A204.1 (cell line): ENCODE data around the gene TSPAN33.
"Not testable (repeated sequence)": the region's sequence is repeated elsewhere in the genome, so short reads cannot be mapped to it uniquely, and the experiment has no call there.

Source experiments
- FAIRE-seq: peaks from 2 replicates; lab custom pipeline; 2012; peaks lifted over from hg19 to GRCh38; lab: Jason Lieb, UNC

The TSPAN33 gene

DNA sequence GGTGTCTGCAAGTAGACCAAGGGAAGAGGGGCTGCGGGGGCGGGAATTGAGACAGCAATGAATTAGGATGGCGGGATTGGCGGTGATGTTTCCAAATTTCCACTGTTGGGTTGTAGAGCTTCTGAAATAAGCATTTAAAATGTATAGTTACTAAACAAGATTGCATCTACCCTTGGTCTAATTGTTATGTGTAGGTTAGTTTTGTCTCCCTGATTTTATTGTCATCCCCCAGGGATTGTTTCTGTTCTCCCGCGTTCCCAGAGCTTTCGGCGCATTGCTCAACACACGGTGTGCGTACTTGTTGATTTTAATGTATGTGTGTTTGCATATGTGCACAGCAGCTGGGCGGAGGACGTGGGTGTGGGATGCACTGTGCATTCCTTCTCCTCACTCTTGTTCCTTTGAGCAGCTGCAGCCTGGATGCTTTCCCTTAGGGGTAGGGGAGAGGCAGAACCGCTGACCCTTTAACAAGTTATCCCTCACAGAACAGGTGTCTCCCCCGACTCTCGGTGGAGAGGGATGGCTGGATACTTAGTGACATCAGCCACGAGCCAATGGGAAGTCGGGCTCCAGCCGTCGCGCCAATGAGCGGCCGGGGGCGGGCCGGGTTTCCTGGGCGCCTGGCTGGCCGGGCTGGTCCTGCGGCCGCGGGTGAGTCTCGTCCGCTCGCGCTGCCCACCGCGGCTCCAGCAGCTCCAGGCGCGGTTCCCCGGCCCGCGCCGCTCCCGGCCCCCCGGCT, at the start of gene TSPAN33:
Gene TSPAN33 (plus strand): TSS at position 613 of the 739 bp plus-strand sequence. CDS start 274 bp downstream, outside the sequence.
- no peak for FAIRE-seq

GRCh38 chr7:129095258-129095657, 49.2 kb upstream of the TSPAN33 start:
- no peak for FAIRE-seq

DNA sequence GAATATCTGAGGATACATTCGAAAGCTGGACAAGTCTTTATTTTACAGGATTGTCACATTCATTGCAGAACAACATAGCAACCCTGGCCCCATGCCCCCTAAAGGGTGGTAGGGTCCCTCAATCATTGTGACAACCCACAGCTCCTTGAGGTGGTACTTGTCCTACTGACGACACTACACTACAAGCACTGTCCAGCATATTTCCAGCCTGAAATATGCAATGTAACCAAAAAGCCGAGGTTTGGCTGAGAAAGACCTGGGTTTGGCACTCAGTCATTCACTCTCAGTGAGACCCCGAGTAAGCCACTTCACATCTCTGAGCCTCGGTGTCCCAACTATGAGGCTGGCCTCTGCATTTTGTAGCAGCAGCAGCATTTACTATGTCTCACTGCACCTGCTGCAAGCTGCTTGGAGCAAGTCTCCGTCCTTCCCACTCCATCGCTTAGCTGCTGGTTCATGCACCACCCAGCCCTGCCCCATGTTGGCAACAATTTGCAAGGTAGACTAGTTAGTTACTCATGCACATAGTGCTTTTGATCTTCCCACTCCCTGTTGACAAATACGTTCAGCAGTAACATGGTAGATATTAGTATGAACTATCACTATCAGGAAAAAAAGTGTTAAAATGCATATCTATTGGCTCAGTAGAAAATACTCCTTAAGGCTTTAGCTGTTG, 46.0 kb upstream of the TSPAN33 start:
- FAIRE-seq, result no peak

GRCh38 chr7:129100827-129101166, 43.7 kb upstream of the TSPAN33 start:
- FAIRE-seq, result no peak

- no peak for FAIRE-seq
Measured at GRCh38 chr7:129101746-129102145, 42.8 kb upstream of the TSPAN33 start.

- FAIRE-seq, result no peak
Measured at GRCh38 chr7:129103561-129104324, 40.8 kb upstream of the TSPAN33 start.

DNA sequence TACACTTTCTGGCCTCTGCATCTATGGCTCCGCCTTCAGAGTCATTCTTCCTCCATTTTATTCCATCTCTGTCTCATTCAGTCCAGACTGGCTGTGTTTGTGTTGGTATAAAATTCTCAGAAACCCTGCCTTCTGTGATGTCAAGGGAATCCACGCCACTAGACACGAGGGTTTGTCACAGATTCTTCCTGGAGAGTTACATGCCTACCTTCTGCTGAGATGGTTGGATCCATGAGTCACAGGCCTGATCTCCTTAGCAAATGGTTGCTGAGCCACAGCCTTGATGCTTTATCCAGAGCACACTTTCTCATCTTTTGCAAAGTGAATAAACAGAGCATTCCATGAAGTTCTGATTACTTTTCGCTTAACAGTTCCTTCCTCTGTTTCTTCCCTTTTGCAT, 35.9 kb upstream of the TSPAN33 start:
- no peak for FAIRE-seq

DNA sequence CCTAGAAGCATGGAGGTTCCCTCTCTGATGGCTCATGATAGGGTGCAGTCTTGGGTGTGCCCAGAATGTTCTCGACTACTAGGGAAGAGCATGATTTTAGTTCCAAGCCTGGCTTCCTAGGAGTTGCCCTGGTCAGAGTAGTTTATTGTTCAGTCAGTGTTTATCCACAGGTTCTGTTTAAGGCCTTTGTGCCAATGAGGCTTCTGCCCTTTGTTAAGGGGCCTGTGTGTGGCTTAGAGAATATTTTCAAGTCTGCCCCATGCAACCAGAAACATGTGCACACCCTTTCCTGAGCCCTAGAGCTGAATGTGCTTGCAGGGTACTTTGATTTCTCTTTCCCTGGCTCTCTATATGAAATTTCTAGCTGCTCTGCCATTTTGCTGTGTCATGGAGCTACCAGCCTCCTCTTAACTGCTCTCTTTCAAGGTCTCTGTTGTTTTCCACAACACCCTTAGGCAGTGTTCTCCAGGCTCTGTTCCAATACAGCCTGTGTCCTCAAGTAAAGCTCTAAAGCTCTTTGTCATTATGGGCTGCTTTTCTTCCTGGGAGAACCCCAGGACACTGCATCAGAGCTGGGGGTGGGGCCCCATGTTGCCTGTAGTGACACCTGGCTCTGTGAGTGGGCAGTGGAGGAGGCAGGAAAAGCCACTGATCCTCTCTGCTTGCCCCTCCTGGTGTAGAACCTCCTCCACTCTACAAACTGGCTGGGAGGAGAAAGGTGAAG, 34.1 kb upstream of the TSPAN33 start:
- no peak for FAIRE-seq

- no peak for FAIRE-seq
Measured at GRCh38 chr7:129110982-129111376, 33.5 kb upstream of the TSPAN33 start.

DNA sequence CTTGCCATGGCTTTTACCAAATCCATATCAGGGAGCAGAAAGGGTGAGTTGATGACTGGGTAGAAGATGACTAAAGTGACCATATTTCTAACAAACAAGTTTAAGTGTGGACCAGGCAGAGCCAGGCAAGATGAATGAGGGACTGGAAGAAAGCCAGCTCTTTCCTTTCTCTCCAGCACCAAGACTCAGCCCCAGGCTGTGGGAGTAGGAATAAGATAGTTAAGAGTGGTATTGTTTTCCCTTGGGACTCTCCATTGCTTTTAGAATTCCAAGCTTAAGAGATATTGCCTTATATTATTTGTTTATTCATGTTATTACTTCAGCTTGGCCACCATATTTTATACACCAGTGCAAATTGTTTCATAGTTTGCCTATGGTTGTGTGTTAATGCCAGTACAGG, 28.8 kb upstream of the TSPAN33 start:
- FAIRE-seq, result no peak

- FAIRE-seq, result no peak
Measured at GRCh38 chr7:129118182-129118581, 26.3 kb upstream of the TSPAN33 start.

- FAIRE-seq, result no peak
Measured at GRCh38 chr7:129118976-129119375, 25.5 kb upstream of the TSPAN33 start.

GRCh38 chr7:129121501-129122077, 22.9 kb upstream of the TSPAN33 start:
- not testable (repeated sequence) for FAIRE-seq

DNA sequence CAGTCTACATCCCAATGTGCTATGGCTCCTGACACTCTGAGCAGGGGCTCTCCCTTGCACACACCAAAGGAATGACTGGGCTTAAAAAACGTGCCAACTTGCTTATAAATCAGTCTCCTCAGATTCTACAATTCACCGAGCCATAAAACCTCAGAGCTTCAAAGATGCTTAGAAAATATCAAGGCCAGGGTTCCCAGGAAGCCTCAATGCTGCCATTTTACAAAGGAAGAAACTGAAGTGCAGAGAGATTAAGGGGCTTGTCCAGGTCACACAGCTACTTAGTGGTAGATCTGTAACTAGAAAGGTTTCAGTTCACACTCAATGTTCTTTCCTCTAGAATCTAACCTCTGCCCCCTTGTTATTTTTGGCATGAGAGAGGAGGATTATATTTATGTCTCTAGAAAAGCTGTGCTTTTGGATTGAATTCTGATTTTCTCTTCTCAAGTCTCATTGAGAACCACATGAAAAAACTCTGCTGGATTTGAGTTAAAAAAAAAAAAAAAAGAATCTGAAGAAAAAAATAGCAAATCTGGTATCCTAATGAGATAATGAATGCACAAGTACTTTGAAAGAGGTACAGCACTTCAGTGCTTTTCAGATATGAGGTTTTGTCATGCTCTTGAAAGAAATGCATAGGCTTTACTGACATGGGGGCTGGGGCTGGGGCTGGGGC, 22.3 kb upstream of the TSPAN33 start:
- no peak for FAIRE-seq

- no peak for FAIRE-seq
Measured at GRCh38 chr7:129122751-129123509, 21.6 kb upstream of the TSPAN33 start.

DNA sequence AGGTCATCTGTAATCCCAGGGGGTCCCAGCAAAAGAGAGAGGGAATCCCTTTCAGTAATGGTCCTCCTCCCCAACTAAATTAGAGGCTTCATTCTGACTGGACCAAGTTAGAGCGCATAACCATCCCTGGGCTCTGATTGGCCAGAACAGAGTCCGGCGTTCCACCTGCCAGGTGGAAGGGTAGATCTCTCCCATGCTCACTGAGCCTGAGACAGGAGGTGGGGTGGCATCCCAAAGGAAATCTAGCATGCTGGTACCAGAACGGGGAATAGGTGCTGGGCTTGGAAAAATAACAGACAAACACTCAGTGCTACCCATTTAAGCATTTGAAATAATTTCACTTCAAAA, 21.0 kb upstream of the TSPAN33 start:
- no peak for FAIRE-seq

DNA sequence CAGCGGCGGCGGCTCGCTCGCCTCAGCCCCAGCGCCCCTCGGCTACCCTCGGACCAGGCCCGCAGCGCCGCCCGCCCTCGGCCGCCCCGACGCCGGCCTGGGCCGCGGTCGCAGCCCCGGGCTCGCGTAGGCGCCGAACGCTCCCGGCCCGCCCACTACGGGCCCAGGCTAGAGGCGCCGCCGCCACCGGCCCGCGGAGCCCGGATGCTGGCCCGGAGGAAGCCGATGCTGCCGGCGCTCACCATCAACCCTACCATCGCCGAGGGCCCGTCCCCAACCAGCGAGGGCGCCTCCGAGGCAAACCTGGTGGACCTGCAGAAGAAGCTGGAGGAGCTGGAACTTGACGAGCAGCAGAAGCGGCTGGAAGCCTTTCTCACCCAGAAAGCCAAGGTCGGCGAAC, 18.2 kb upstream of the TSPAN33 start:
- no peak for FAIRE-seq

- FAIRE-seq, result no peak
Measured at GRCh38 chr7:129127154-129127553, 17.4 kb upstream of the TSPAN33 start.

DNA sequence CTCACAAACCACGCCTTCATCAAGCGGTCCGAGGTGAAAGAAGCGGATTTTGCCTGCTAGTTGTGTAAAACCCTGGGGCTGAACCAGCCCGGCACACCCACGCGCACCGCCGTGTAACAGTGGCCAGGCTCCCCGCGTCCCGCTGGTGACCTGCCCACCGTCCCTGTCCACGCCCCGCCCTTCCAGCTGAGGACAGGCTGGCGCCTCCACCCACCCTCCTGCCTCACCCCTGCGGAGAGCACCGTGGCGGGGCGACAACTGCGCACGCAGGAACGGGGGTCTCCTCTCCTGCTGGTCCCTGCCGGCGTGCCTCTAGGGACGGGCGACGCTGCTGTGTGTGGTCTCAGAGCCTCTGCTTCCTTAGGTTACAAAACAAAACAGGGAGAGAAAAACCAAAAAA, 16.9 kb upstream of the TSPAN33 start:
- no peak for FAIRE-seq

- no peak for FAIRE-seq
Measured at GRCh38 chr7:129134356-129134987, 10.0 kb upstream of the TSPAN33 start.
